Measurements from ENCODE around the gene CNOT8. TPM values are rescaled to one million over a fixed set of nuclear protein-coding genes. Genes with fewer than 3 reads are reported as not detected.

The CNOT8 gene
- total and polyA plus RNA-seq, 8 donors: 25.4 to 81.5 (median 46.6) TPM

DNA sequence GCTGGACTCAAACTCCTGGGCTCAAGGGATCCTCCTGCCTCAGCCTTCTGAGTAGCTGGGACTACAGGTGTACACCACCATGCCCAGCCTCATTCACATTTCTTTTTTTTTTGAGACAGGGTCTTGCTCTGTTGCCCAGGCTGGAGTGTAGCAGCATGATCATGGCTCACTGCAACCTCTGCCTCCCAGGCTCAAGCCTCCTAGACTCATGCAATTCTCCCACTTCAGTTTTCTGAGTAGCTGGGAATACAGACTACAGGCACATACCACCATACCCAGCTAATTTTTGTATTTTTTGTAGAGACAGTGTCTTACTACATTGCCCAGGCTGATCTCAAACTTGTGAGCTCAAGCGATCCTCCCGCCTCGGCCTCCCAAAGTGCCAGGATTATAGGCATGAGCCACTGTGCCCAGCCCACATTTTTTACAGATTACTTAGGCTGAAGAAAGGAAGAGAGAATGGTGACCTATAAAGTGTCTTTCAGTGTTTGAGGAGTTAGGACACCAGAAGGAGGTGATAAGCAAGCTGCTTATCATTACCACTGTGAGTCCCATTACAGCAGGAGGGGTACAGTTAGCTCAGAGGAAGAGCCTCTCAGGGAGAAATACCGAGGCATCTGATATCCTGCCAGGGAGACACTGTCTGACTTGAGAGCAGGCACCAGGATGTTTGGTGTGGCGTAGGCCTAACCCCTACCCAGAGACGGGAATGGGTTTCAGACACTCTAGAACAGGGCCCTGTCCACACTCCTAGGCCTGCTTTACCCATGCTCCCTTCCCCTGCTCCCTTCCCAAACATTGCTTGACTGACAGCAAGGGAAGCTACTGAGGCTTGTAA, 17.8 kb upstream of the CNOT8 start:
- Histone ChIP-seq H3K27me3 (no peaks in the 10 kb centered on the region), H3K4me3 (no peak overlapping the region), H3K36me3 (peaks cover 0 to 27% (median 14%) of the 10 kb centered on the region in 4 donors), H3K4me1 (peaks cover under 1 to 40% (median 24%) of the 10 kb centered on the region in 4 donors), H3K9me3 (no peaks in the 10 kb centered on the region), H3K27ac (no peak overlapping the region)
- no peak for DNase-seq
- TF ChIP-seq EP300 (IDR thresholded peaks at IDR 0.05) (no peak), POLR2AphosphoS5 (IDR thresholded peaks at IDR 0.05) (no peak), POLR2A (IDR thresholded peaks at IDR 0.05) (no peak)
- TF ChIP-seq, protein P1, sequence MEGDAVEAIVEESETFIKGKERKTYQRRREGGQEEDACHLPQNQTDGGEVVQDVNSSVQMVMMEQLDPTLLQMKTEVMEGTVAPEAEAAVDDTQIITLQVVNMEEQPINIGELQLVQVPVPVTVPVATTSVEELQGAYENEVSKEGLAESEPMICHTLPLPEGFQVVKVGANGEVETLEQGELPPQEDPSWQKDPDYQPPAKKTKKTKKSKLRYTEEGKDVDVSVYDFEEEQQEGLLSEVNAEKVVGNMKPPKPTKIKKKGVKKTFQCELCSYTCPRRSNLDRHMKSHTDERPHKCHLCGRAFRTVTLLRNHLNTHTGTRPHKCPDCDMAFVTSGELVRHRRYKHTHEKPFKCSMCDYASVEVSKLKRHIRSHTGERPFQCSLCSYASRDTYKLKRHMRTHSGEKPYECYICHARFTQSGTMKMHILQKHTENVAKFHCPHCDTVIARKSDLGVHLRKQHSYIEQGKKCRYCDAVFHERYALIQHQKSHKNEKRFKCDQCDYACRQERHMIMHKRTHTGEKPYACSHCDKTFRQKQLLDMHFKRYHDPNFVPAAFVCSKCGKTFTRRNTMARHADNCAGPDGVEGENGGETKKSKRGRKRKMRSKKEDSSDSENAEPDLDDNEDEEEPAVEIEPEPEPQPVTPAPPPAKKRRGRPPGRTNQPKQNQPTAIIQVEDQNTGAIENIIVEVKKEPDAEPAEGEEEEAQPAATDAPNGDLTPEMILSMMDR (IDR thresholded peaks at IDR 0.05): no peak
- 78 to 85% (median 83%) methylated on average over 6 of the region's 6 CpGs for WGBS, 5 donors
- intact Hi-C loops (cut with DNase I; ENCODE audit: low total_unique reads): no loop called here

DNA sequence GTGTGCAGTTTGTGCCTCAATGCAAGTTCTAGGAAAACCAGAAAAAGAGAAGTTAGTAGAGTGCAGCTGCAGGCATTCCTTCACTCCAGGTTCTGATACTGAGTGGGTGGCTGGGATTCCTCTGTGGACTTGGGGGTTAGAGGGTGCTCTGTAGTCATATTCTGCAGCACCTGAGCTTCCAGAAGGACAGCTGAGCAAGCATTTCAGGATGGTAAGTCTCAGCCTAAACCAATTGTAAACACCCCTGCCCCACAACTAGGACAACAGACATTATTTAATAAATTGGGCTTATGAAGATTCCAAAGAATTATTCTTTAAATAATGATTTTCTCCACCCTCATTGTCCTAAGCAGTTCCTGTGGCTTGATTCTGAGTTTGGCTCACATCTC, 17.2 kb upstream of the CNOT8 start:
- no peak overlapping the region for H3K27ac ChIP-seq
- peaks cover 0 to 44% (median 23%) of the 10 kb centered on the region in 4 donors for H3K4me1 ChIP-seq
- intact Hi-C loops (cut with DNase I; ENCODE audit: low total_unique reads): no loop called here
- DNase-seq: no peak
- H3K4me3 ChIP-seq: no peak overlapping the region
- TF ChIP-seq EP300 (IDR thresholded peaks at IDR 0.05) (no peak), POLR2AphosphoS5 (IDR thresholded peaks at IDR 0.05) (no peak)
- H3K27me3 ChIP-seq: no peaks in the 10 kb centered on the region
- H3K36me3 ChIP-seq: peaks cover 0 to 27% (median 14%) of the 10 kb centered on the region in 4 donors
- no peaks in the 10 kb centered on the region for H3K9me3 ChIP-seq

DNA sequence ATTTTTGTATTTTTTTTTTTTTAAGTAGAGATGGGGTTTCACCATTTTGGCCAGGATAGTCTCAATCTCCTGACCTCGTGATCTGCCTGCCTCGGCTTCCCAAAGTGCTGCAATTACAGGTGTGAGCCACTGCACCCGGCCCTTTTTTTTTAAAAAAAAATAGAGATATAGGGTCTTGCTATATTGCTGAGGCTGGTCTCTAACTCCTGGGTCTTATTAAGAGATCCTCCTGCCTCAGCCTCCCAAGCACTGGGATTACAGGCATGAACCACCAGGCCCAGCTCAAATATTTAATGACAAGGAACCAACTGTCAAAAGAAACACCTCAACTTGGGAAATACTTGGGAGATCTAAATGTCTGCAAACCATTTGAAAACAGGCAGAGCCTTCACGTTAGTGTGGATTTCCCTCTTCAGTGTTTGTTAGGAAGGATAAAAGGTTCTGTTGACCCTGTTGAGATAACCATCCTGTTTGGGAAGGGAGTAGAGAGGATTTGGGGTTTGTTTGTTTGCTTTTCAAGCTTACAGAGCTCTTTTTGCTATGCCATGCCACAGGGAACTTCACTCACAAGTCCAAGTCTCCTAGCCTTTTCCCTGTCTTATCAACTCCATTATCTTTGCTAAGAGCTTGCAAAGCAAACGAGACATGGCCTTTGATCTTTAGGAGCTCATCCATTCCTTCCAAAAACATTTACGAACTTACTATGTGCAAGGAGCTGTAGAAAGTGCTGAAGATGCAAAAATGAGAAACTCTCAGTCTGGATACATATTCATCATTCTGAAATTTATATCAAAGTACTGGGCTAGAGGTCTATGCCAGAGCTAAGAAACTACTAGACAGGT, 15.5 kb upstream of the CNOT8 start:
- H3K36me3 ChIP-seq: peaks cover 0 to 14% (median 6%) of the 10 kb centered on the region in 4 donors
- H3K27ac ChIP-seq: no peak overlapping the region
- no peaks in the 10 kb centered on the region for H3K27me3 ChIP-seq
- TF ChIP-seq POLR2A (IDR thresholded peaks at IDR 0.05) (no peak), POLR2AphosphoS5 (IDR thresholded peaks at IDR 0.05) (no peak), EP300 (IDR thresholded peaks at IDR 0.05) (no peak)
- TF ChIP-seq, protein P1 (IDR thresholded peaks at IDR 0.05): no peak
- peaks cover 0 to 41% (median 21%) of the 10 kb centered on the region in 4 donors for H3K4me1 ChIP-seq
- no peak for DNase-seq
- no peak overlapping the region for H3K4me3 ChIP-seq
- intact Hi-C loops (cut with DNase I; ENCODE audit: low total_unique reads): no loop called here
- H3K9me3 ChIP-seq: no peaks in the 10 kb centered on the region
- WGBS, 5 donors: 64 to 75% (median 70%) methylated on average over 6 of the region's 6 CpGs

DNA sequence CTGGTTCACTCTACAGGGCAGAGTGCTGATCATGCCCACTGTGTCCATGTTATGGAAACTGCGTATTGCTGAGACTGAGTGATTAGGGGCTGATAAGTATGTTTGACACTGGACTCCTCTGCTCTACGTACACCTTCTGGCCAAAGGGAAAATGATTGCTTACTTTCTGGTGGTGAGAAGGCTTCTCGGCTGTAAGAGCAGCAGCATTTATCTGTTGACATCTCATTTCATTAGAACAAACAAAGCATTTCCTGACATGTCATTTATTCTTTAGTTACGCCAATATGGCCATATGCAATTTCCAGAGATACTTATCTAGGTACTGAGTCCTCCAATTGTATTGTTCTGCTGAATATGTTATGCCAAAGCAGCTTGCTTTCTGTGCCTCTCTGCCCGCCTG, 13.6 kb upstream of the CNOT8 start:
- Histone ChIP-seq H3K27ac (no peak overlapping the region), H3K36me3 (no peaks in the 10 kb centered on the region), H3K4me1 (peaks cover 0 to 55% (median 38%) of the 10 kb centered on the region in 4 donors), H3K4me3 (no peak overlapping the region), H3K9me3 (no peaks in the 10 kb centered on the region), H3K27me3 (no peaks in the 10 kb centered on the region)
- WGBS, 5 donors: 39 to 62% (median 53%) methylated on average over 5 of the region's 5 CpGs
- intact Hi-C loops (cut with DNase I; ENCODE audit: low total_unique reads): no loop called here
- no peak for DNase-seq
- TF ChIP-seq POLR2A (IDR thresholded peaks at IDR 0.05) (no peak), EP300 (IDR thresholded peaks at IDR 0.05) (no peak), POLR2AphosphoS5 (IDR thresholded peaks at IDR 0.05) (no peak)
- TF ChIP-seq, protein P1 (IDR thresholded peaks at IDR 0.05): no peak
